A549 (cell line): ENCODE results near the gene MAGI2.

Source experiments
- CHD2 ChIP-seq: fragments of 150-350 bp; IDR thresholded peaks from 2 replicates; pipeline ENCODE4 v1.6.1; 2014; ENCODE audit warnings: low read length; ENCODE audit not compliant: partially characterized antibody
- HDAC2 ChIP-seq: fragments of 200-600 bp; sonication (generic); IDR thresholded peaks from 2 replicates; pipeline ENCODE4 v1.6.1; 2016
- PHF8 ChIP-seq: fragments of 200-600 bp; sonication (generic); IDR thresholded peaks from 2 replicates; pipeline ENCODE4 v1.6.1; 2016; ENCODE audit warnings: low read depth, mild to moderate bottlenecking, antibody characterized with exemption, moderate library complexity, borderline replicate concordance
- POLR2A ChIP-seq: IDR thresholded peaks from 2 replicates; pipeline ENCODE4 v1.6.1; 2012; ENCODE audit warnings: mild to moderate bottlenecking, low read length
- RFX5 ChIP-seq: fragments of 450-650 bp; IDR thresholded peaks from 2 replicates; pipeline ENCODE4 v1.7.1; 2014; ENCODE audit warnings: antibody characterized with exemption, mild to moderate bottlenecking, moderate library complexity
- TF ChIP-seq, protein P1 (sequence below): fragments of >200 bp; sonication (Bioruptor Twin); formaldehyde crosslinking; IDR thresholded peaks from 3 replicates; pipeline ENCODE4 v1.5.1; 2016
- TF ChIP-seq, protein P2 (sequence below): fragments of 450-650 bp; IDR thresholded peaks from 2 replicates; pipeline ENCODE4 v1.6.1; 2014; ENCODE audit warnings: antibody characterized with exemption
- TF ChIP-seq, protein P3 (sequence below): IDR thresholded peaks from 2 replicates; pipeline ENCODE4 v1.6.1; 2012
- TF ChIP-seq, protein P4 (sequence below): fragments of 200-600 bp; sonication (generic); IDR thresholded peaks from 2 replicates; pipeline ENCODE4 v1.6.1; 2016; ENCODE audit warnings: antibody characterized with exemption, mild to moderate bottlenecking, moderate library complexity

DNA sequence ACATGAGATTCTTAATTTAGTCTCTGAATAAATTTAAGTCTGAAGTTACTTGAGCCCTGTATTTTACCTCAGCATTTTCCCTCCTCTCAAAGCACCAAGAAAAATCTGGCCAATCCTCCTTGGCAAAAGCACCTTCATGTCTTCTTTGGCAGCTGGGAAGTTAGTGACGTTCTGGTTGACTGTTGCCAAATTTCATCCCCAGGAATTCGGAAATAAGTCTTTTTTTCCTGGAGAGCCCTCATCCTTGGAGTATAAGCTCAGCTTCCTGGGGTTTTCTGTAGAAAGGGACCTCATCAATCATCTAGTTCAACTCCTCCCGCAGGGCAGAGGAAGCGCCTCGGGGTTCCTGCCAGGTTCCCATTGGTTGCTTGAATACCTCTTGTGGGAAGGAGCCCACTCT, 1277.3 kb downstream of the MAGI2 start:
- no peak for TF ChIP-seq RFX5
- TF ChIP-seq POLR2A = no peak
- TF ChIP-seq, protein P1, sequence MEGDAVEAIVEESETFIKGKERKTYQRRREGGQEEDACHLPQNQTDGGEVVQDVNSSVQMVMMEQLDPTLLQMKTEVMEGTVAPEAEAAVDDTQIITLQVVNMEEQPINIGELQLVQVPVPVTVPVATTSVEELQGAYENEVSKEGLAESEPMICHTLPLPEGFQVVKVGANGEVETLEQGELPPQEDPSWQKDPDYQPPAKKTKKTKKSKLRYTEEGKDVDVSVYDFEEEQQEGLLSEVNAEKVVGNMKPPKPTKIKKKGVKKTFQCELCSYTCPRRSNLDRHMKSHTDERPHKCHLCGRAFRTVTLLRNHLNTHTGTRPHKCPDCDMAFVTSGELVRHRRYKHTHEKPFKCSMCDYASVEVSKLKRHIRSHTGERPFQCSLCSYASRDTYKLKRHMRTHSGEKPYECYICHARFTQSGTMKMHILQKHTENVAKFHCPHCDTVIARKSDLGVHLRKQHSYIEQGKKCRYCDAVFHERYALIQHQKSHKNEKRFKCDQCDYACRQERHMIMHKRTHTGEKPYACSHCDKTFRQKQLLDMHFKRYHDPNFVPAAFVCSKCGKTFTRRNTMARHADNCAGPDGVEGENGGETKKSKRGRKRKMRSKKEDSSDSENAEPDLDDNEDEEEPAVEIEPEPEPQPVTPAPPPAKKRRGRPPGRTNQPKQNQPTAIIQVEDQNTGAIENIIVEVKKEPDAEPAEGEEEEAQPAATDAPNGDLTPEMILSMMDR = no peak
- TF ChIP-seq, protein P2, sequence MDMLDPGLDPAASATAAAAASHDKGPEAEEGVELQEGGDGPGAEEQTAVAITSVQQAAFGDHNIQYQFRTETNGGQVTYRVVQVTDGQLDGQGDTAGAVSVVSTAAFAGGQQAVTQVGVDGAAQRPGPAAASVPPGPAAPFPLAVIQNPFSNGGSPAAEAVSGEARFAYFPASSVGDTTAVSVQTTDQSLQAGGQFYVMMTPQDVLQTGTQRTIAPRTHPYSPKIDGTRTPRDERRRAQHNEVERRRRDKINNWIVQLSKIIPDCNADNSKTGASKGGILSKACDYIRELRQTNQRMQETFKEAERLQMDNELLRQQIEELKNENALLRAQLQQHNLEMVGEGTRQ = no peak
- no peak for TF ChIP-seq PHF8
- no peak for TF ChIP-seq CHD2
- TF ChIP-seq, protein P3, sequence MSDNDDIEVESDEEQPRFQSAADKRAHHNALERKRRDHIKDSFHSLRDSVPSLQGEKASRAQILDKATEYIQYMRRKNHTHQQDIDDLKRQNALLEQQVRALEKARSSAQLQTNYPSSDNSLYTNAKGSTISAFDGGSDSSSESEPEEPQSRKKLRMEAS = no peak
- TF ChIP-seq HDAC2 = no peak
- TF ChIP-seq, protein P4, sequence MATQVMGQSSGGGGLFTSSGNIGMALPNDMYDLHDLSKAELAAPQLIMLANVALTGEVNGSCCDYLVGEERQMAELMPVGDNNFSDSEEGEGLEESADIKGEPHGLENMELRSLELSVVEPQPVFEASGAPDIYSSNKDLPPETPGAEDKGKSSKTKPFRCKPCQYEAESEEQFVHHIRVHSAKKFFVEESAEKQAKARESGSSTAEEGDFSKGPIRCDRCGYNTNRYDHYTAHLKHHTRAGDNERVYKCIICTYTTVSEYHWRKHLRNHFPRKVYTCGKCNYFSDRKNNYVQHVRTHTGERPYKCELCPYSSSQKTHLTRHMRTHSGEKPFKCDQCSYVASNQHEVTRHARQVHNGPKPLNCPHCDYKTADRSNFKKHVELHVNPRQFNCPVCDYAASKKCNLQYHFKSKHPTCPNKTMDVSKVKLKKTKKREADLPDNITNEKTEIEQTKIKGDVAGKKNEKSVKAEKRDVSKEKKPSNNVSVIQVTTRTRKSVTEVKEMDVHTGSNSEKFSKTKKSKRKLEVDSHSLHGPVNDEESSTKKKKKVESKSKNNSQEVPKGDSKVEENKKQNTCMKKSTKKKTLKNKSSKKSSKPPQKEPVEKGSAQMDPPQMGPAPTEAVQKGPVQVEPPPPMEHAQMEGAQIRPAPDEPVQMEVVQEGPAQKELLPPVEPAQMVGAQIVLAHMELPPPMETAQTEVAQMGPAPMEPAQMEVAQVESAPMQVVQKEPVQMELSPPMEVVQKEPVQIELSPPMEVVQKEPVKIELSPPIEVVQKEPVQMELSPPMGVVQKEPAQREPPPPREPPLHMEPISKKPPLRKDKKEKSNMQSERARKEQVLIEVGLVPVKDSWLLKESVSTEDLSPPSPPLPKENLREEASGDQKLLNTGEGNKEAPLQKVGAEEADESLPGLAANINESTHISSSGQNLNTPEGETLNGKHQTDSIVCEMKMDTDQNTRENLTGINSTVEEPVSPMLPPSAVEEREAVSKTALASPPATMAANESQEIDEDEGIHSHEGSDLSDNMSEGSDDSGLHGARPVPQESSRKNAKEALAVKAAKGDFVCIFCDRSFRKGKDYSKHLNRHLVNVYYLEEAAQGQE = no peak
